OCI-LY7 (cell line): ENCODE results near the gene CCDC13. TPM values are rescaled to one million over a fixed set of nuclear protein-coding genes. Genes with fewer than 3 reads are reported as not detected.

ENCODE experiments used
- BruUV-seq: library from RNA; stranded (reverse); fragments of 400-500 nt; replicated peaks from 2 replicates; lab custom pipeline; 2021; lab: Mats Ljungman, UMichigan
- CTCF ChIA-PET: fragments of 300-600 bp; sonication (Branson Sonifier 250); formaldehyde crosslinking; loops from one replicate; lab custom pipeline; 2022; ENCODE audit warnings: antibody characterized with exemption; ENCODE audit not compliant: unreplicated experiment; lab: Charles Lee
- POLR2A ChIA-PET: fragments of 300-600 bp; sonication (Branson Sonifier 250); formaldehyde crosslinking; loops from one replicate; lab custom pipeline; 2022; ENCODE audit warnings: antibody characterized with exemption; lab: Charles Lee
- DNase-seq: peaks from one replicate; pipeline ENCODE4 v3.0.0-alpha.2; 2015; ENCODE audit warnings: low spot score
- H2AFZ ChIP-seq: fragments of 200-600 bp; sonication (generic), shearing (Covaris generic); 2 replicates; pipeline ENCODE4 v1.6.1; 2014; ENCODE audit warnings: mild to moderate bottlenecking, antibody characterized with exemption, low read length, moderate library complexity
- H3K27ac ChIP-seq: fragments of 200-600 bp; sonication (generic); 2 replicates; pipeline ENCODE4 v1.5.1; 2014; ENCODE audit warnings: mixed run types, low read depth, mild to moderate bottlenecking, moderate library complexity, low read length, inconsistent platforms; ENCODE audit not compliant: poor library complexity, severe bottlenecking
- H3K36me3 ChIP-seq: fragments of 200-600 bp; sonication (generic); 2 replicates; pipeline ENCODE4 v1.6.1; 2014; ENCODE audit warnings: mild to moderate bottlenecking, antibody characterized with exemption, low read length, moderate library complexity, mixed read lengths; ENCODE audit not compliant: insufficient read depth
- H3K4me1 ChIP-seq: fragments of 200-600 bp; sonication (generic); 2 replicates; pipeline ENCODE4 v1.5.1; 2014; ENCODE audit warnings: mild to moderate bottlenecking, low read length; ENCODE audit not compliant: insufficient read depth, poor library complexity, severe bottlenecking
- H3K4me2 ChIP-seq: fragments of 200-600 bp; sonication (generic); 2 replicates; pipeline ENCODE4 v1.6.1; 2014; ENCODE audit warnings: mild to moderate bottlenecking, low read length
- H3K4me3 ChIP-seq: fragments of 200-600 bp; sonication (generic); 2 replicates; pipeline ENCODE4 v1.5.1; 2014; ENCODE audit warnings: mild to moderate bottlenecking, low read depth, low read length; ENCODE audit not compliant: poor library complexity, severe bottlenecking
- H3K79me2 ChIP-seq: fragments of 200-600 bp; sonication (generic); 2 replicates; pipeline ENCODE4 v1.6.1; 2016; ENCODE audit warnings: low read depth, mild to moderate bottlenecking, low read length, moderate library complexity, mixed read lengths; ENCODE audit not compliant: insufficient read depth
- H3K9me2 ChIP-seq: fragments of 200-600 bp; sonication (generic); 2 replicates; pipeline ENCODE4 v1.6.1; 2016; ENCODE audit warnings: mild to moderate bottlenecking, low read length, mixed read lengths; ENCODE audit not compliant: insufficient read depth
- H3K9me3 ChIP-seq: fragments of 200-600 bp; sonication (generic); 2 replicates; pipeline ENCODE4 v1.6.1; 2014; ENCODE audit warnings: mild to moderate bottlenecking, mixed run types, low read length, mixed read lengths
- H4K20me1 ChIP-seq: fragments of 200-600 bp; sonication (generic); 2 replicates; pipeline ENCODE4 v1.6.1; 2014; ENCODE audit warnings: mild to moderate bottlenecking, antibody characterized with exemption, low read length, moderate library complexity, mixed read lengths; ENCODE audit not compliant: insufficient read depth
- EZH2phosphoT487 ChIP-seq: fragments of 200-600 bp; sonication (generic); IDR thresholded peaks from 2 replicates; pipeline ENCODE4 v1.6.1; 2018; ENCODE audit warnings: low read depth, borderline replicate concordance, mild to moderate bottlenecking, mixed run types, antibody characterized with exemption, low read length, moderate library complexity, mixed read lengths
- intact Hi-C: fragments of 100-400 bp; cut with micrococcal nuclease; formaldehyde crosslinking; loops from one replicate; pipeline ENCODE4 v1.10.0; 2022; ENCODE audit not compliant: unreplicated experiment
- total RNA-seq, 2 experiments: library from RNA; depleted of rRNA in 1 of 2; stranded (reverse); fragments of >200 nt in 1 of 2; shearing (Covaris generic) in 1 of 2; gene quantifications; 2 replicates each; pipeline ENCODE4 v1.2.3, GENCODE V29; 2014 to 2022
- TF ChIP-seq, protein P1 (sequence below): fragments of 200-600 bp; sonication (generic); conservative IDR thresholded peaks from 2 replicates; pipeline ENCODE4 v1.5.1; 2014; ENCODE audit warnings: mild to moderate bottlenecking, antibody characterized with exemption, low read length, moderate library complexity, mixed read lengths

CCDC13 gene
- total RNA-seq, 2 experiments from 2014 or later: 1.4 TPM; not detected in 1

DNA sequence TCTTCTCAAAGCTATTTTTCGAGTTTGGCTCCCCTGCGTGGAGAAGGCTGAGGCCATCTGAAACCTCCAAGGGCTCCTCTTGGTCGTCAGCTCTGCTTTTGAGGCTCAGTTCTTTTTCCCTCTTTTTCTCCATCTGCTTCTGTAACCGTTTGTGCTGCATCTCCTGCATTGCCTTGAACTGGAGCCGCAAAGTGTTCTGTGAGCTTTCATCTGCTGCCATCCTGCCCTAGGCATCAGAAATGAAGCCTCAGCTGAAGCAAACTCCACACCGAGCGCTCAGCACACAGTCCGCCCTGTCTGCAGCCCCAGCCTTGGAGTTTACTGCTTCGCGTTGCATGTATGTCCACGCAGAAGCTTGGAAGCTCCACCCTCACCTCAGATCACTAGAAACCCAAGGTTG lies 14.9 kb downstream of the CCDC13 start:
- DNase-seq: no peak
- H4K20me1 ChIP-seq: no peaks in the 10 kb centered on the region
- intact Hi-C loops: no loop called here
- no peaks in the 10 kb centered on the region for H3K9me2 ChIP-seq
- POLR2A ChIA-PET: interaction anchor here (0.6 to 0.8 kb wide), 2 partner anchors 9 to 428 kb away, joined by 3 read pairs; no protein-coding TSS in a partner anchor
- no peaks in the 10 kb centered on the region for H3K9me3 ChIP-seq
- no peaks in the 10 kb centered on the region for H3K79me2 ChIP-seq
- H3K4me2 ChIP-seq: no peak overlapping the region
- no peak overlapping the region for H3K27ac ChIP-seq
- no peak overlapping the region for H3K4me3 ChIP-seq
- TF ChIP-seq, protein P1, sequence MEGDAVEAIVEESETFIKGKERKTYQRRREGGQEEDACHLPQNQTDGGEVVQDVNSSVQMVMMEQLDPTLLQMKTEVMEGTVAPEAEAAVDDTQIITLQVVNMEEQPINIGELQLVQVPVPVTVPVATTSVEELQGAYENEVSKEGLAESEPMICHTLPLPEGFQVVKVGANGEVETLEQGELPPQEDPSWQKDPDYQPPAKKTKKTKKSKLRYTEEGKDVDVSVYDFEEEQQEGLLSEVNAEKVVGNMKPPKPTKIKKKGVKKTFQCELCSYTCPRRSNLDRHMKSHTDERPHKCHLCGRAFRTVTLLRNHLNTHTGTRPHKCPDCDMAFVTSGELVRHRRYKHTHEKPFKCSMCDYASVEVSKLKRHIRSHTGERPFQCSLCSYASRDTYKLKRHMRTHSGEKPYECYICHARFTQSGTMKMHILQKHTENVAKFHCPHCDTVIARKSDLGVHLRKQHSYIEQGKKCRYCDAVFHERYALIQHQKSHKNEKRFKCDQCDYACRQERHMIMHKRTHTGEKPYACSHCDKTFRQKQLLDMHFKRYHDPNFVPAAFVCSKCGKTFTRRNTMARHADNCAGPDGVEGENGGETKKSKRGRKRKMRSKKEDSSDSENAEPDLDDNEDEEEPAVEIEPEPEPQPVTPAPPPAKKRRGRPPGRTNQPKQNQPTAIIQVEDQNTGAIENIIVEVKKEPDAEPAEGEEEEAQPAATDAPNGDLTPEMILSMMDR: no peak
- TF ChIP-seq EZH2phosphoT487: no peak
- CTCF ChIA-PET: no interaction called here
- no peaks in the 10 kb centered on the region for H3K4me1 ChIP-seq
- H2AFZ ChIP-seq: no peak overlapping the region
- BruUV-seq: no TSS peak
- H3K36me3 ChIP-seq: no peaks in the 10 kb centered on the region

DNA sequence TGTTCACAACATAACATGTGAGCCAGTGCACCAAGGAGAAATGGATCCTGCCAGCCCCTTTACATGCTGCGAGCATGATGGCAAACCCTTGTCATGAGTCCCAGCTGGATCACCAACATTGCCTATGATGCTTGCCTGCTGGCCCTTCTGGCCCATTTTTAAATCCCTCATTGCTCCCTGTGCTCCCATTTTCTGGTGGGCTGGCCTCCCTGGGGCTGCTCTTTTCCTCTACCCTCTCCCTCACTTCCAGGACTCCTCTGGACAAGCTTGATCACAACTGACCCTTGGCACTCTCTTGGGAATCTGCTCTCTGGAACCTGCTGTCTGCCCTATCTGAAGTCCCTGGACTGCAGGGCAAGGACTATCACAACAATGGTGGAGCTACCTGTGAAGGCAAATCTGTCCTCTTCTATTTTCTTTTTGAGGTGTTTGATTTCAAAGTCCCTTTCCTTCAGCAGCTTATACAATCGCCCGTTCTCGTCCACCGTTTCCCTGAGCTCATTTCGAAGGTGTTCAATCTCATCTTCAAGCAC lies 16.3 kb downstream of the CCDC13 start:
- no peaks in the 10 kb centered on the region for H3K9me2 ChIP-seq
- intact Hi-C loops: no loop called here
- no TSS peak for BruUV-seq
- no peaks in the 10 kb centered on the region for H3K9me3 ChIP-seq
- POLR2A ChIA-PET: interaction anchor here (0.6 kb wide), 2 partner anchors 55 to 154 kb away, joined by 3 to 6 read pairs; no protein-coding TSS in a partner anchor
- no peak overlapping the region for H3K4me2 ChIP-seq
- TF ChIP-seq EZH2phosphoT487: no peak
- TF ChIP-seq, protein P1: no peak
- H4K20me1 ChIP-seq: no peaks in the 10 kb centered on the region
- no peak overlapping the region for H3K4me3 ChIP-seq
- DNase-seq: no peak
- H3K27ac ChIP-seq: no peak overlapping the region
- CTCF ChIA-PET: interaction anchor here (0.6 kb wide), 1 partner anchor 14 kb away, joined by 3 read pairs; no protein-coding TSS in a partner anchor
- H2AFZ ChIP-seq: no peak overlapping the region
- H3K4me1 ChIP-seq: no peaks in the 10 kb centered on the region
- H3K36me3 ChIP-seq: no peaks in the 10 kb centered on the region
- H3K79me2 ChIP-seq: no peaks in the 10 kb centered on the region
